Prostate gland (tissue), 2 donors: Measurements from ENCODE around the gene MLANA.

Experiments used
- CTCF ChIP-seq, 4 experiments: fragments of 200-600 bp in 2 of 4; fragments of 450-650 bp in 2 of 4; sonication (generic) in 2 of 4; IDR thresholded peaks; 1 replicate in 3 of 4; 2 replicates in 1 of 4; pipeline ENCODE4 v1.5.1; 2016 to 2019; ENCODE audit warnings: antibody characterized with exemption in 4 of 4, mild to moderate bottlenecking in 2 of 4, moderate library complexity in 2 of 4
- POLR2A ChIP-seq: fragments of 450-650 bp; IDR thresholded peaks from one replicate; pipeline ENCODE4 v1.6.1; 2016; ENCODE audit warnings: antibody characterized with exemption, mild to moderate bottlenecking

DNA sequence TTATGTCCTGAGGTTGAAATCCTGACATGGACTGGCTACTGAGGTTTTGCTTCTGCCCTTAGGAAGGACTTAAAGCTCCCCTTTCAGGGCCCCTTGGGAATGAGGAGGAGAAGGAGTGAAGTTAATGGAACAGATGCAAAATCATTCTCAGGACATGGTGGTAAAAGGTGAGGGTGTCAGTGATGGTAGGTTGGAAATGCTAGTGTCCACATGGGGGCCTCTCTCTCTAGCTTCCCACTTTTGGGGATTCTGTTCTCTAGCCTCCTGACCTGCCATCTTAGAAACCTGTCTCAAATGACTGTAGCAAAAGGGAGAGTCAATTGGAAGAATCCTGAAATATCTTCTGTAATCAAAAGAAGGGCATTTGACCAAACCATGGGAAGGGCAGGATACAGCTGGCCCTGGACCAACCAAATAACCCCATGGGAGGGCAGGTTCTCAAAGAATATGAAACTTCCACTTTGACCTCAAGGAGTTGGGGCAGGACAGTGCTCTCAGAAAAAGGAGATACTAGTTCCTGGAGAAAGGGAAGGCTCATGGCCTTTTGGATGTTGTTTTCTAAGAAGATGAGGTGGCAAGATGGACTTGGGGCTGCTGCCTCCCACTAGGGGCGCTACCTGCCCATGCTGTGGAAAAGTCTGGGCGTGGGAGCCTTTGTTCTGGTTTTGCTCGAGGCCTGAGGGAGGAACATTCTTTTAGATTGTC, 21.2 kb upstream of the MLANA start:
- TF ChIP-seq CTCF (IDR thresholded peaks at IDR 0.05) (no peak), POLR2A (no peak)
